ENCODE data around the gene CENPB. TPM values are rescaled to one million over a fixed set of nuclear protein-coding genes. Genes with fewer than 3 reads are reported as not detected.

CENPB gene
- total RNA-seq, 1 donor from 2014 or later, result 46.4 TPM

GRCh38 chr20:3783511-3784195 is 2.9 kb downstream of the CENPB start:
- Histone ChIP-seq H3K9me3 (ENCODE audit: control insufficient read depth in 3 of 3, low read length in 3 of 3) (no peaks in the 10 kb centered on the region), H3K27me3 (ENCODE audit: control insufficient read depth in 3 of 3, insufficient read depth in 3 of 3, low read length in 3 of 3) (peaks cover 0 to 5% (median 3%) of the 10 kb centered on the region in 3 donors), H3K9ac (ENCODE audit: low read depth in 1 of 3, low read length in 3 of 3) (peak overlapping the region in 2 of 3 donors; percentile 32 to 50), H3K36me3 (ENCODE audit: control insufficient read depth in 3 of 3, insufficient read depth in 3 of 3, low read length in 3 of 3) (peaks cover 0 to 5% (median 5%) of the 10 kb centered on the region in 3 donors), H3K4me1 (ENCODE audit: control insufficient read depth in 3 of 3, insufficient read depth in 3 of 3, low read length in 3 of 3) (peaks cover 31 to 54% (median 38%) of the 10 kb centered on the region in 3 donors), H3K27ac (ENCODE audit: low read depth, low read length) (no peak overlapping the region), H3K4me3 (ENCODE audit: low read length in 3 of 3) (no peak overlapping the region)

GRCh38 chr20:3783068-3783489 is 3.5 kb downstream of the CENPB start:
- H3K9ac ChIP-seq (ENCODE audit: low read depth in 1 of 3, low read length in 3 of 3), result no peak overlapping the region
- H3K4me1 ChIP-seq (ENCODE audit: control insufficient read depth in 3 of 3, insufficient read depth in 3 of 3, low read length in 3 of 3), result peaks cover 35 to 58% (median 41%) of the 10 kb centered on the region in 3 donors

GRCh38 chr20:3782597-3782996 is 3.9 kb downstream of the CENPB start:
- H3K9me3 ChIP-seq (ENCODE audit: control insufficient read depth in 3 of 3, low read length in 3 of 3), result no peaks in the 10 kb centered on the region
- peaks cover 40 to 62% (median 45%) of the 10 kb centered on the region in 3 donors for H3K4me1 ChIP-seq (ENCODE audit: control insufficient read depth in 3 of 3, insufficient read depth in 3 of 3, low read length in 3 of 3)
- H3K9ac ChIP-seq (ENCODE audit: low read depth in 1 of 3, low read length in 3 of 3), result no peak overlapping the region
- H3K36me3 ChIP-seq (ENCODE audit: control insufficient read depth in 3 of 3, insufficient read depth in 3 of 3, low read length in 3 of 3), result peaks cover 0 to 5% (median 5%) of the 10 kb centered on the region in 3 donors
- no peak overlapping the region for H3K27ac ChIP-seq (ENCODE audit: low read depth, low read length)
- peaks cover 8 to 13% (median 13%) of the 10 kb centered on the region in 3 donors for H3K27me3 ChIP-seq (ENCODE audit: control insufficient read depth in 3 of 3, insufficient read depth in 3 of 3, low read length in 3 of 3)
- H3K4me3 ChIP-seq (ENCODE audit: low read length in 3 of 3), result no peak overlapping the region

More at GRCh38 chr20:3783068-3783489, 3.5 kb downstream of the CENPB start:
- Histone ChIP-seq H3K4me3 (ENCODE audit: low read length in 3 of 3) (no peak overlapping the region), H3K27ac (ENCODE audit: low read depth, low read length) (no peak overlapping the region), H3K36me3 (ENCODE audit: control insufficient read depth in 3 of 3, insufficient read depth in 3 of 3, low read length in 3 of 3) (peaks cover 0 to 5% (median 5%) of the 10 kb centered on the region in 3 donors), H3K27me3 (ENCODE audit: control insufficient read depth in 3 of 3, insufficient read depth in 3 of 3, low read length in 3 of 3) (peaks cover 4 to 11% (median 8%) of the 10 kb centered on the region in 3 donors), H3K9me3 (ENCODE audit: control insufficient read depth in 3 of 3, low read length in 3 of 3) (no peaks in the 10 kb centered on the region)

- H3K4me1 ChIP-seq (ENCODE audit: control insufficient read depth in 3 of 3, insufficient read depth in 3 of 3, low read length in 3 of 3), result peaks cover 43 to 66% (median 45%) of the 10 kb centered on the region in 3 donors
- H3K9me3 ChIP-seq (ENCODE audit: control insufficient read depth in 3 of 3, low read length in 3 of 3), result no peaks in the 10 kb centered on the region
- H3K27ac ChIP-seq (ENCODE audit: low read depth, low read length), result peak within 1 kb of the TSS; percentile 19
- peak within 1 kb of the TSS in 2 of 3 donors; percentile 61 to 67 for H3K9ac ChIP-seq (ENCODE audit: low read depth in 1 of 3, low read length in 3 of 3)
- H3K4me3 ChIP-seq (ENCODE audit: low read length in 3 of 3), result peak within 1 kb of the TSS; percentile 70 to 87 (median 73)
- peaks cover 0 to 5% (median 5%) of the 10 kb centered on the region in 3 donors for H3K36me3 ChIP-seq (ENCODE audit: control insufficient read depth in 3 of 3, insufficient read depth in 3 of 3, low read length in 3 of 3)
- peaks cover 17 to 22% (median 22%) of the 10 kb centered on the region in 3 donors for H3K27me3 ChIP-seq (ENCODE audit: control insufficient read depth in 3 of 3, insufficient read depth in 3 of 3, low read length in 3 of 3)
Measured at GRCh38 chr20:3781153-3781910, 5.2 kb downstream of the CENPB start, which contains the start of gene SPEF1. TSS of gene SPEF1 (minus strand) at chr20:3781448. CDS start at chr20:3781287, 161 bp downstream.

GRCh38 chr20:3778976-3779375 is 7.6 kb downstream of the CENPB start:
- H3K27ac ChIP-seq (ENCODE audit: low read depth, low read length), result no peak overlapping the region
- no peak overlapping the region for H3K4me3 ChIP-seq (ENCODE audit: low read length in 3 of 3)
- no peaks in the 10 kb centered on the region for H3K36me3 ChIP-seq (ENCODE audit: control insufficient read depth in 3 of 3, insufficient read depth in 3 of 3, low read length in 3 of 3)
- peaks cover 25 to 45% (median 30%) of the 10 kb centered on the region in 3 donors for H3K4me1 ChIP-seq (ENCODE audit: control insufficient read depth in 3 of 3, insufficient read depth in 3 of 3, low read length in 3 of 3)
- H3K27me3 ChIP-seq (ENCODE audit: control insufficient read depth in 3 of 3, insufficient read depth in 3 of 3, low read length in 3 of 3), result peaks cover 17 to 27% (median 22%) of the 10 kb centered on the region in 3 donors
- H3K9ac ChIP-seq (ENCODE audit: low read depth in 1 of 3, low read length in 3 of 3), result no peak overlapping the region
- no peaks in the 10 kb centered on the region for H3K9me3 ChIP-seq (ENCODE audit: control insufficient read depth in 3 of 3, low read length in 3 of 3)

- Histone ChIP-seq H3K27ac (ENCODE audit: low read depth, low read length) (no peak overlapping the region), H3K4me1 (ENCODE audit: control insufficient read depth in 3 of 3, insufficient read depth in 3 of 3, low read length in 3 of 3) (peaks cover 17 to 35% (median 21%) of the 10 kb centered on the region in 3 donors), H3K36me3 (ENCODE audit: control insufficient read depth in 3 of 3, insufficient read depth in 3 of 3, low read length in 3 of 3) (no peaks in the 10 kb centered on the region), H3K9me3 (ENCODE audit: control insufficient read depth in 3 of 3, low read length in 3 of 3) (no peaks in the 10 kb centered on the region), H3K27me3 (ENCODE audit: control insufficient read depth in 3 of 3, insufficient read depth in 3 of 3, low read length in 3 of 3) (peaks cover 17 to 27% (median 22%) of the 10 kb centered on the region in 3 donors), H3K4me3 (ENCODE audit: low read length in 3 of 3) (peak overlapping the region; percentile 61 to 71 (median 63)), H3K9ac (ENCODE audit: low read depth in 1 of 3, low read length in 3 of 3) (peak overlapping the region; percentile 48 to 70 (median 57))
Measured at GRCh38 chr20:3777716-3778629, 8.6 kb downstream of the CENPB start.

GRCh38 chr20:3777381-3777715 is 9.2 kb downstream of the CENPB start:
- Histone ChIP-seq H3K4me1 (ENCODE audit: control insufficient read depth in 3 of 3, insufficient read depth in 3 of 3, low read length in 3 of 3) (peaks cover 17 to 31% (median 21%) of the 10 kb centered on the region in 3 donors), H3K9ac (ENCODE audit: low read depth in 1 of 3, low read length in 3 of 3) (peak overlapping the region; percentile 48 to 70 (median 57)), H3K4me3 (ENCODE audit: low read length in 3 of 3) (peak overlapping the region; percentile 61 to 71 (median 63)), H3K9me3 (ENCODE audit: control insufficient read depth in 3 of 3, low read length in 3 of 3) (no peaks in the 10 kb centered on the region), H3K27ac (ENCODE audit: low read depth, low read length) (no peak overlapping the region), H3K36me3 (ENCODE audit: control insufficient read depth in 3 of 3, insufficient read depth in 3 of 3, low read length in 3 of 3) (no peaks in the 10 kb centered on the region), H3K27me3 (ENCODE audit: control insufficient read depth in 3 of 3, insufficient read depth in 3 of 3, low read length in 3 of 3) (peaks cover 17 to 27% (median 22%) of the 10 kb centered on the region in 3 donors)

GRCh38 chr20:3775457-3776108 is 11.0 kb downstream of the CENPB start:
- Histone ChIP-seq H3K27ac (ENCODE audit: low read depth, low read length) (no peak overlapping the region), H3K4me1 (ENCODE audit: control insufficient read depth in 3 of 3, insufficient read depth in 3 of 3, low read length in 3 of 3) (peaks cover 12 to 20% (median 14%) of the 10 kb centered on the region in 3 donors), H3K27me3 (ENCODE audit: control insufficient read depth in 3 of 3, insufficient read depth in 3 of 3, low read length in 3 of 3) (peaks cover 17 to 27% (median 22%) of the 10 kb centered on the region in 3 donors), H3K9me3 (ENCODE audit: control insufficient read depth in 3 of 3, low read length in 3 of 3) (no peaks in the 10 kb centered on the region), H3K36me3 (ENCODE audit: control insufficient read depth in 3 of 3, insufficient read depth in 3 of 3, low read length in 3 of 3) (no peaks in the 10 kb centered on the region), H3K9ac (ENCODE audit: low read depth in 1 of 3, low read length in 3 of 3) (no peak overlapping the region), H3K4me3 (ENCODE audit: low read length in 3 of 3) (no peak overlapping the region)

GRCh38 chr20:3771552-3772058 is 14.9 kb downstream of the CENPB start:
- Histone ChIP-seq H3K36me3 (ENCODE audit: control insufficient read depth in 3 of 3, insufficient read depth in 3 of 3, low read length in 3 of 3) (no peaks in the 10 kb centered on the region), H3K4me3 (ENCODE audit: low read length in 3 of 3) (no peak overlapping the region), H3K27ac (ENCODE audit: low read depth, low read length) (no peak overlapping the region), H3K9me3 (ENCODE audit: control insufficient read depth in 3 of 3, low read length in 3 of 3) (no peaks in the 10 kb centered on the region), H3K27me3 (ENCODE audit: control insufficient read depth in 3 of 3, insufficient read depth in 3 of 3, low read length in 3 of 3) (peaks cover 0 to 5% (median 0%) of the 10 kb centered on the region in 3 donors), H3K4me1 (ENCODE audit: control insufficient read depth in 3 of 3, insufficient read depth in 3 of 3, low read length in 3 of 3) (peaks cover 17 to 23% (median 20%) of the 10 kb centered on the region in 3 donors), H3K9ac (ENCODE audit: low read depth in 1 of 3, low read length in 3 of 3) (no peak overlapping the region)

All from skeletal muscle tissue (tissue), 4 donors.